Right lobe of liver (tissue), 6 donors: Measurements from ENCODE around the gene JUNB. TPM values are rescaled to one million over a fixed set of nuclear protein-coding genes. Genes with fewer than 3 reads are reported as not detected.

Experiments
- ATAC-seq, 4 donors: fragments of 200-7000 bp; cut with Tn5 transposase; one replicate each; pipeline ENCODE4 v1.9.1; 2020; ENCODE audit warnings: mild to moderate bottlenecking in 4 of 4, moderate library complexity in 4 of 4
- DNase-seq, 3 donors: peaks; one replicate each; pipeline ENCODE4 v3.0.0-alpha.2; 2020
- H3K27ac ChIP-seq, 3 donors: fragments of 200-600 bp; one replicate each; pipeline ENCODE4 v1.8.0; 2022
- H3K27me3 ChIP-seq, 2 donors: fragments of 200-600 bp; one replicate each; pipeline ENCODE4 v1.8.0; 2022
- H3K36me3 ChIP-seq, 4 donors: fragments of 200-600 bp; sonication (generic) in 1 of 4; one replicate each; pipeline versions ENCODE4 v1.5.1 to v1.8.0; 2017 to 2022; ENCODE audit warnings: control low read depth in 1 of 4
- H3K4me1 ChIP-seq, 4 donors: fragments of 200-600 bp; sonication (generic) in 1 of 4; one replicate each; pipeline versions ENCODE4 v1.5.1 to v1.8.0; 2017 to 2022; ENCODE audit warnings: control low read depth in 1 of 4
- H3K4me3 ChIP-seq, 3 donors: fragments of 200-600 bp; one replicate each; pipeline ENCODE4 v1.8.0; 2022
- H3K9me3 ChIP-seq, 4 donors: fragments of 200-600 bp; sonication (generic) in 1 of 4; one replicate each; pipeline versions ENCODE4 v1.5.1 to v1.8.0; 2017 to 2022; ENCODE audit warnings: control low read depth in 1 of 4
- POLR2A ChIP-seq: fragments of 450-650 bp; IDR thresholded peaks from one replicate; pipeline ENCODE4 v1.6.1; 2017; ENCODE audit warnings: antibody characterized with exemption, mild to moderate bottlenecking
- WGBS: methylation state at CpG from one replicate; pipeline ENCODE4 v1.1.6; 2018; ENCODE audit warnings: low coverage, low lambda C conversion rate; ENCODE audit not compliant: insufficient coverage; ENCODE audit errors: missing lambda C conversion rate; 5-methylcytosine and 5-hydroxymethylcytosine counted together
- intact Hi-C, 2 donors: fragments of 100-400 bp; cut with DNase I; formaldehyde crosslinking; loops; one replicate each; pipeline versions ENCODE4 v1.11.2 to v1.14.1; 2022
- total RNA-seq, 6 experiments: library from RNA; depleted of rRNA in 2 of 6; stranded (reverse); fragments of >200 nt in 2 of 6; fragmentation: NEBNext Ultra II Directional in 3 of 6; extraction: Animal tissue kit (Norgen Biotek cat#: 25700) in 3 of 6; gene quantifications; one replicate each; pipeline versions ENCODE4 v1.1.0 to v1.2.4, GENCODE V29; 2016 to 2023
- TF ChIP-seq, protein P1 (sequence below), 4 donors: fragments of 200-600 bp in 3 of 4; fragments of 450-650 bp in 1 of 4; IDR thresholded peaks; one replicate each; pipeline versions ENCODE4 v1.5.1 to v1.8.0; 2016 to 2022; ENCODE audit warnings: antibody characterized with exemption in 4 of 4, mild to moderate bottlenecking in 2 of 4
- donor health status: DM: no; HTN: yes; CAD: no.
- donor health status: DM: no; HTN: no; CAD: no.
- donor health status: DM: no; HTN: no; CAD: no.
- donor health status: DM: no; HTN: yes; CAD: no.
- donor health status: DM: no; HTN: yes; CAD: no.

The JUNB gene
- total RNA-seq, 6 experiments from 2014 or later, result 10.2 to 378 (median 66.0) TPM

DNA sequence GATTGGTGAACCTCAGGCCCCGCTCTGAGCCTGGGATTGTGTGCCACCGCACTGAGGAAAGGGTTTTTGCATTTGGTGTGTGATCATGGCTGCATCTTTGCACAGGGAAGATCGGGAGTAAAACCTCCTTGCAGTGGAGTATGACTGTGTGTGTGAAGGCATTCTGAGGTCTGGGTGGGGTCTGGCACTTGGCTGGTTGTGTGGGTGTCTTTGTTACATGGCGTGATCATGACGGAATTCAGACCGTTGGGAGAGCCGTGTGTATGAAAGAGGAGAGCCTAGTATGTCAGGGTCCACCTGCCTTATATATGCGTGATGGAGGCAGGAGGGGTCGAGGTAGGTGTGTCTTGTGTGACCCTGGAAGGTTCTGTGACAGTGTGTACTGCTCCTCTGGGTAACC lies 40.4 kb upstream of the JUNB start:
- Histone ChIP-seq H3K27me3 (no peaks in the 10 kb centered on the region), H3K4me3 (no peak overlapping the region), H3K9me3 (no peaks in the 10 kb centered on the region), H3K4me1 (no peaks in the 10 kb centered on the region), H3K36me3 (peaks cover 0 to 9% (median 0%) of the 10 kb centered on the region in 4 donors), H3K27ac (no peak overlapping the region)
- intact Hi-C loops, result loop anchor here in 1 of 2 donors (10.0 kb wide), 1 partner anchor 46 kb away; no protein-coding TSS in a partner anchor
- TF ChIP-seq, protein P1, sequence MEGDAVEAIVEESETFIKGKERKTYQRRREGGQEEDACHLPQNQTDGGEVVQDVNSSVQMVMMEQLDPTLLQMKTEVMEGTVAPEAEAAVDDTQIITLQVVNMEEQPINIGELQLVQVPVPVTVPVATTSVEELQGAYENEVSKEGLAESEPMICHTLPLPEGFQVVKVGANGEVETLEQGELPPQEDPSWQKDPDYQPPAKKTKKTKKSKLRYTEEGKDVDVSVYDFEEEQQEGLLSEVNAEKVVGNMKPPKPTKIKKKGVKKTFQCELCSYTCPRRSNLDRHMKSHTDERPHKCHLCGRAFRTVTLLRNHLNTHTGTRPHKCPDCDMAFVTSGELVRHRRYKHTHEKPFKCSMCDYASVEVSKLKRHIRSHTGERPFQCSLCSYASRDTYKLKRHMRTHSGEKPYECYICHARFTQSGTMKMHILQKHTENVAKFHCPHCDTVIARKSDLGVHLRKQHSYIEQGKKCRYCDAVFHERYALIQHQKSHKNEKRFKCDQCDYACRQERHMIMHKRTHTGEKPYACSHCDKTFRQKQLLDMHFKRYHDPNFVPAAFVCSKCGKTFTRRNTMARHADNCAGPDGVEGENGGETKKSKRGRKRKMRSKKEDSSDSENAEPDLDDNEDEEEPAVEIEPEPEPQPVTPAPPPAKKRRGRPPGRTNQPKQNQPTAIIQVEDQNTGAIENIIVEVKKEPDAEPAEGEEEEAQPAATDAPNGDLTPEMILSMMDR (IDR thresholded peaks at IDR 0.05), result no peak
- TF ChIP-seq POLR2A, result no peak
- no peak for DNase-seq
- 45% methylated on average over 7 of the region's 9 CpGs for WGBS
- no peak for ATAC-seq

DNA sequence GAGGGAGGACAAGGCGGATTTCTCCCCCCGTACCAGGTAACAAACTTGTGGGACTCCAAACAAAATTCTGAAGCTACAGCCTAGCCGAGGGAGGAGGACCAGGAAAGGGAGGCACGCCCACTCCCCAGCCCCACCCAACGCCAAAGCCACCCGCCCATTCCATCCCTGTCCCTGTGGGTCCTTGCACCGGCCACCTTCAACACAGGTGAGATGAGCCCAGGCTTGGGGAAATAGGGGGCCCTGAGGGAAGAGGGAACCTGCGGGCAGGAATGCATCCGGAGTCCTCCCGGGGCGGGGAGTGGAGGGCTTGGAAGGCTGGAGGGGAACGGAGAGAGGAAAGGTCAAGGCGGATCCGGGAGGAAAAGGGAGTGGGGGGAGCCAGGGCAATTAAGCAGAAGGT lies 39.7 kb upstream of the JUNB start, which contains the start of gene BEST2:
TSS of gene BEST2 (plus strand) at position 157 of the 400 bp plus-strand sequence. CDS start 802 bp downstream, outside the sequence.
- intact Hi-C loops, result loop anchor here in 1 of 2 donors (10.0 kb wide), 1 partner anchor 47 kb away; no protein-coding TSS in a partner anchor
- no peak for ATAC-seq
- H3K9me3 ChIP-seq, result no peaks in the 10 kb centered on the region
- peaks cover 0 to under 1% (median 0%) of the 10 kb centered on the region in 4 donors for H3K36me3 ChIP-seq
- 40% methylated on average over 14 of the region's 14 CpGs for WGBS
- no peak within 1 kb of the TSS for H3K4me3 ChIP-seq
- TF ChIP-seq POLR2A, result no peak
- TF ChIP-seq, protein P1 (IDR thresholded peaks at IDR 0.05), result no peak
- no peak for DNase-seq
- H3K27ac ChIP-seq, result no peak within 1 kb of the TSS
- no peaks in the 10 kb centered on the region for H3K4me1 ChIP-seq
- H3K27me3 ChIP-seq, result no peaks in the 10 kb centered on the region

DNA sequence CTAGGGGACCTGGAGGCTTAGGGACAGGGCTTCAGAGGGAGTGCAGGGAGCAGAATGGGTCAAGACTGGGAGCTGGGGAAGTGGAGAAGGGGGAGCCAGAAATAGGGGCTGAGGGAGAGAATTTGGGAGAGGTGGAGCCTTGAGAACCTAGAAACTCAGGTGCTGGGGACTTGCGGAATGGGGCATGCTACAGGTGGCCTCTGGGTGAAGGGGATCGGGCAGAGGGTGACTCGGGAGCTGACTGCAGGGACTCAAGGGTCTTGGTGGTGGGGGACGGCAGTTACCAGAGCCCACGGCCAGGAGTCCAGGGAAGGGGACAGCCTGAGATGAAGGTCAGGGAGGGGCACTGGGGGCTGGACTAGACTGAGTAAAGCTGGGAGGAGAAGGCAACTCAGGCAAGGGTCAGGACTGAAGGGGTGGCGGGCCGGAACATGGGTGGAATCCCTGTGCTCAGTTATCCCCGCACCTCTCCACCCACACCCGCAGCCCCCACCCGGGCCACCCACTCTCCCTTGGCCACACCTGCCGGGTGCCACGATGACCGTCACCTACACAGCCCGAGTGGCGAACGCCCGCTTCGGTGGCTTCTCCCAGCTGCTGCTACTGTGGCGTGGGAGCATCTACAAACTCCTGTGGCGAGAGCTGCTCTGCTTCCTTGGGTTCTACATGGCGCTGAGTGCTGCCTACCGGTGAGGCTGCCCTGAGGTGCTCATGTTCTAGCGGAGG lies 39.1 kb upstream of the JUNB start:
- peaks cover 0 to 3% (median 0%) of the 10 kb centered on the region in 4 donors for H3K4me1 ChIP-seq
- no peak overlapping the region for H3K4me3 ChIP-seq
- no peaks in the 10 kb centered on the region for H3K9me3 ChIP-seq
- ATAC-seq (no peak), DNase-seq (no peak)
- intact Hi-C loops, result loop anchor here in 1 of 2 donors (10.0 kb wide), 1 partner anchor 47 kb away; no protein-coding TSS in a partner anchor
- no peak overlapping the region for H3K27ac ChIP-seq
- no peak for TF ChIP-seq POLR2A
- TF ChIP-seq, protein P1 (IDR thresholded peaks at IDR 0.05), result no peak
- H3K36me3 ChIP-seq, result no peaks in the 10 kb centered on the region
- H3K27me3 ChIP-seq, result no peaks in the 10 kb centered on the region
- WGBS, result 56% methylated on average over 9 of the region's 23 CpGs

DNA sequence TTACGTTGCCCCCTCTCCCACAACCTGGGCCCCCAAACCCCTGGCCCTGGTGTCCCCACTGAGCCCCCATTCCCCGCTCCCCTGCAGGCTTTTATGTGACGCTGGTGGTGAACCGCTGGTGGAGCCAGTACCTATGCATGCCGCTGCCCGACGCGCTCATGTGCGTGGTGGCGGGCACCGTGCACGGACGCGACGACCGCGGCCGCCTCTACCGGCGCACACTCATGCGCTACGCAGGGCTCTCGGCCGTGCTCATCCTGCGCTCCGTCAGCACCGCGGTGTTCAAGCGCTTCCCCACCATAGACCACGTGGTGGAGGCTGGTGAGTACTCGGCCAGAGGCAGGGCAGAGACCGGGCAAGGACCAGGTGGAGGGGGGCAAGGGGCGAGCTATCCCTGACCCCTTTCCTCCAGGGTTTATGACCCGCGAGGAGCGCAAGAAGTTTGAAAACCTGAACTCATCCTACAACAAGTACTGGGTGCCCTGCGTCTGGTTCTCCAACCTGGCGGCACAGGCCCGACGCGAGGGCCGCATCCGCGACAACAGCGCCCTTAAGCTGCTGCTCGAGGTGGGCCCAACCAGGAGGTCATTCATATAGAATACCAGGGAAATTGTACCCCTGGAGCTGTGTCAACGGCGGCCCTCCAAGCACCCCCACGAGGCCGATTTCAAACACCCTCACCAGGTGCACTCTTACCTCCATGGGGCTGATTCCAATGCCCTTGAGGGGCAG lies 36.7 kb upstream of the JUNB start:
- no peak for TF ChIP-seq POLR2A
- TF ChIP-seq, protein P1 (IDR thresholded peaks at IDR 0.05), result no peak
- Histone ChIP-seq H3K9me3 (no peaks in the 10 kb centered on the region), H3K36me3 (no peaks in the 10 kb centered on the region), H3K27ac (no peak overlapping the region), H3K4me1 (peaks cover 0 to 11% (median 3%) of the 10 kb centered on the region in 4 donors), H3K27me3 (no peaks in the 10 kb centered on the region), H3K4me3 (no peak overlapping the region)
- DNase-seq (no peak), ATAC-seq (no peak)
- WGBS, result 59% methylated on average over 10 of the region's 50 CpGs
- intact Hi-C loops, result loop anchor here in 1 of 2 donors (10.0 kb wide), 1 partner anchor 50 kb away; no protein-coding TSS in a partner anchor
